Measurements from ENCODE around the gene ARHGAP9.

ARHGAP9 gene

DNA sequence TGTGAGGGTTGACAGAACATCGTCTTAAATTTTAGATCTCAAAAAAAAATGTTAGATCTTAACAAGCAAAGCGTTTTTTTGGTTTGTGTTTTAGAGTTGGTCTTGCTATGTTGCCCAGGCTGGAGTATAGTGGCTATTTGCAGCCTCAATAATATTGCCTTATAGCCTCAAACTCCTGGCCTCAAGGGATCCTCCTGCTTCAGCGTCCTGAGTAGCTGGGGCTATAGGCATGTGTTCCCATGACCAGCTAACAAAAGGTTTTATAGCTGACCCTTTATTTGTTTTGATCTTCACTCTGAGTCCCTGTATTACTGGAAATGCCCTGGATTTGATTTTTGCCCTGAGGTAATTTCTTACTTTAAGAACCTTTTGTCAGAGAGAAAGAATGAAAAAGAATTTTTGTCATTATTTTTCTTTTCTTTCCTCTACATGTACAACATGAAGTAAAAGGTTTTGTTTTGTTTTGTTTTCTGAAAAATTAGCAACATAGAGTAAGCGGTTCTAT lies 39.9 kb downstream of the ARHGAP9 start:
- no peak overlapping the region for H3K4me3 ChIP-seq (replicated peaks; ENCODE audit: insufficient read depth, low read length)
- TF ChIP-seq SPI1 (IDR thresholded peaks at IDR 0.05; ENCODE audit: borderline replicate concordance, low read depth) (no peak), REST (IDR thresholded peaks at IDR 0.05; ENCODE audit: insufficient replicate concordance, low read depth) (no peak), POLR2AphosphoS5 (IDR thresholded peaks at IDR 0.05; ENCODE audit: low read depth) (no peak), GABPA (IDR thresholded peaks at IDR 0.05; ENCODE audit: low read depth) (no peak)
- TF ChIP-seq, protein P1, sequence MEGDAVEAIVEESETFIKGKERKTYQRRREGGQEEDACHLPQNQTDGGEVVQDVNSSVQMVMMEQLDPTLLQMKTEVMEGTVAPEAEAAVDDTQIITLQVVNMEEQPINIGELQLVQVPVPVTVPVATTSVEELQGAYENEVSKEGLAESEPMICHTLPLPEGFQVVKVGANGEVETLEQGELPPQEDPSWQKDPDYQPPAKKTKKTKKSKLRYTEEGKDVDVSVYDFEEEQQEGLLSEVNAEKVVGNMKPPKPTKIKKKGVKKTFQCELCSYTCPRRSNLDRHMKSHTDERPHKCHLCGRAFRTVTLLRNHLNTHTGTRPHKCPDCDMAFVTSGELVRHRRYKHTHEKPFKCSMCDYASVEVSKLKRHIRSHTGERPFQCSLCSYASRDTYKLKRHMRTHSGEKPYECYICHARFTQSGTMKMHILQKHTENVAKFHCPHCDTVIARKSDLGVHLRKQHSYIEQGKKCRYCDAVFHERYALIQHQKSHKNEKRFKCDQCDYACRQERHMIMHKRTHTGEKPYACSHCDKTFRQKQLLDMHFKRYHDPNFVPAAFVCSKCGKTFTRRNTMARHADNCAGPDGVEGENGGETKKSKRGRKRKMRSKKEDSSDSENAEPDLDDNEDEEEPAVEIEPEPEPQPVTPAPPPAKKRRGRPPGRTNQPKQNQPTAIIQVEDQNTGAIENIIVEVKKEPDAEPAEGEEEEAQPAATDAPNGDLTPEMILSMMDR (IDR thresholded peaks at IDR 0.05; ENCODE audit: insufficient read depth, low read length) = no peak
- H3K27ac ChIP-seq (replicated peaks) = no peak overlapping the region
- DNase-seq (ENCODE audit: low read depth in 1 of 2, low spot score in 1 of 2) = no peak
- no peaks in the 10 kb centered on the region for H3K27me3 ChIP-seq (ENCODE audit: insufficient read depth, poor library complexity, severe bottlenecking)

- no peak for DNase-seq (ENCODE audit: low read depth in 1 of 2, low spot score in 1 of 2)
- Histone ChIP-seq H3K27me3 (ENCODE audit: insufficient read depth, poor library complexity, severe bottlenecking) (no peaks in the 10 kb centered on the region), H3K4me3 (replicated peaks; ENCODE audit: insufficient read depth, low read length) (no peak overlapping the region), H3K27ac (replicated peaks) (no peak overlapping the region)
- TF ChIP-seq, protein P1 (IDR thresholded peaks at IDR 0.05; ENCODE audit: insufficient read depth, low read length) = no peak
- TF ChIP-seq REST (IDR thresholded peaks at IDR 0.05; ENCODE audit: insufficient replicate concordance, low read depth) (no peak), GABPA (IDR thresholded peaks at IDR 0.05; ENCODE audit: low read depth) (no peak), POLR2AphosphoS5 (IDR thresholded peaks at IDR 0.05; ENCODE audit: low read depth) (no peak), SPI1 (IDR thresholded peaks at IDR 0.05; ENCODE audit: borderline replicate concordance, low read depth) (no peak)
Observed at GRCh38 chr12:57438400-57438799, 41.3 kb downstream of the ARHGAP9 start.

DNA sequence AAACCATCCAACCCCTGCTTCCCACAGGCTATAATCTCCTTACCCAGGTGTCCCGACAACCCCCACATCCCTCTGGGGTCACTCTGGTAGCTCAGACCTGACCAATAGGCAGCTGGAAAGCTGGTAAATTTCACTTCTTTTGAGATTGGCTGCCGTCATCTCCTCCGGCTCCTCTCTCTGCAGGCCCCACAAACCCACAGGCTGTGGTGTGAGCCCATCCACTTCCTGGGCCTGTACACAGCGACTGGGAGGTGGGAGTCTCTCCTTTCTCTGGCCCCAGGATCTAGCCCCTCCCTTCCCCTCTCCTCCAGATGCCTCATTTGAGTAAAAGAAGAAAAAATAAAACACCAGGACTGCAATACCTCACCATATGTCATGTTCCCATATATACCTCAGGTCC lies 44.4 kb downstream of the ARHGAP9 start:
- DNase-seq (ENCODE audit: low read depth in 1 of 2, low spot score in 1 of 2) = peak in 1 of 2 experiments; percentile 44
- no peak overlapping the region for H3K27ac ChIP-seq (replicated peaks)
- no peak overlapping the region for H3K4me3 ChIP-seq (replicated peaks; ENCODE audit: insufficient read depth, low read length)
- TF ChIP-seq REST (IDR thresholded peaks at IDR 0.05; ENCODE audit: insufficient replicate concordance, low read depth) (no peak), POLR2AphosphoS5 (IDR thresholded peaks at IDR 0.05; ENCODE audit: low read depth) (no peak), GABPA (IDR thresholded peaks at IDR 0.05; ENCODE audit: low read depth) (no peak), SPI1 (IDR thresholded peaks at IDR 0.05; ENCODE audit: borderline replicate concordance, low read depth) (no peak)
- TF ChIP-seq, protein P1 (IDR thresholded peaks at IDR 0.05; ENCODE audit: insufficient read depth, low read length) = no peak
- no peaks in the 10 kb centered on the region for H3K27me3 ChIP-seq (ENCODE audit: insufficient read depth, poor library complexity, severe bottlenecking)
